AG04450 (cell line): ENCODE measurements around the gene BRD3OS. TPM values are rescaled to one million over a fixed set of nuclear protein-coding genes. Genes with fewer than 3 reads are reported as not detected.

Experiments used
- CTCF ChIA-PET: fragments of 300-600, 350-600 bp; formaldehyde crosslinking; extraction: SDS; loops from one replicate; lab custom pipeline; 2022; ENCODE audit warnings: antibody characterized with exemption, inconsistent platforms; lab: Charles Lee
- POLR2A ChIA-PET: fragments of 350-600 bp; formaldehyde crosslinking; extraction: SDS; loops from one replicate; lab custom pipeline; 2021; ENCODE audit warnings: antibody characterized with exemption, inconsistent platforms; lab: Yijun Ruan, JAX
- DNase-seq: peaks from one replicate; pipeline ENCODE4 v3.0.0-alpha.2; 2011; ENCODE audit warnings: low read depth, low spot score
- H3K27ac ChIP-seq: one replicate; pipeline ENCODE4 v1.5.1; 2012; ENCODE audit warnings: low read depth, low read length, control low read depth
- H3K27me3 ChIP-seq: one replicate; pipeline ENCODE4 v1.6.0; 2012; ENCODE audit warnings: low read length; ENCODE audit not compliant: control insufficient read depth, insufficient read depth
- H3K4me3 ChIP-seq: 2 replicates; pipeline ENCODE4 v1.5.1; 2011; ENCODE audit warnings: mild to moderate bottlenecking, low read depth, low read length, control low read depth
- H3K9me3 ChIP-seq: 2 replicates; pipeline ENCODE4 v1.5.1; 2012; ENCODE audit warnings: low read length; ENCODE audit not compliant: control insufficient read depth, insufficient read depth
- CTCF ChIP-seq: IDR thresholded peaks from 2 replicates; pipeline ENCODE4 v1.5.1; 2011; ENCODE audit warnings: low read depth, low read length, control low read depth, inconsistent platforms
- polyA plus RNA-seq: library from polyadenylated mRNA; depleted of rRNA; stranded (reverse); fragments of >200 nt; gene quantifications from 2 replicates; pipeline ENCODE4 v1.2.3, GENCODE V29; 2011

BRD3OS gene
- polyA plus RNA-seq, 1 experiment, result 20.2 TPM

GRCh38 chr9:134011401-134011800 lies 13.9 kb upstream of the BRD3OS start:
- H3K27me3 ChIP-seq, result peaks cover 5% of the 10 kb centered on the region
- no peak for TF ChIP-seq CTCF
- H3K4me3 ChIP-seq, result no peak overlapping the region
- DNase-seq, result no peak
- ChIA-PET POLR2A (no interaction called here), CTCF (no interaction called here)
- no peak overlapping the region for H3K27ac ChIP-seq
- H3K9me3 ChIP-seq, result peaks cover 25% of the 10 kb centered on the region

- H3K27ac ChIP-seq, result no peak overlapping the region
- no peaks in the 10 kb centered on the region for H3K27me3 ChIP-seq
- ChIA-PET POLR2A (no interaction called here), CTCF (no interaction called here)
- H3K9me3 ChIP-seq, result peaks cover 25% of the 10 kb centered on the region
- H3K4me3 ChIP-seq, result no peak overlapping the region
- DNase-seq, result no peak
- no peak for TF ChIP-seq CTCF
These were observed 10.3 kb upstream of the BRD3OS start for GRCh38 chr9:134014946-134015345.

- no peaks in the 10 kb centered on the region for H3K27me3 ChIP-seq
- H3K4me3 ChIP-seq, result peak overlapping the region; percentile 64
- CTCF ChIA-PET, result interaction anchor here (0.9 to 3.2 kb wide), 5 partner anchors 27 to 242 kb away, joined by 3 to 20 read pairs (median 8); no protein-coding TSS in a partner anchor
- no peak for TF ChIP-seq CTCF
- H3K27ac ChIP-seq, result peak overlapping the region; percentile 31
- no peaks in the 10 kb centered on the region for H3K9me3 ChIP-seq
- DNase-seq, result no peak
- POLR2A ChIA-PET, result interaction anchor here (0.8 to 2.5 kb wide), 3 partner anchors 112 to 242 kb away, joined by 3 to 9 read pairs (median 6); partner anchors contain the start of gene WDR5
These were observed 978 bp upstream of the BRD3OS start for GRCh38 chr9:134024214-134024792.

- no peaks in the 10 kb centered on the region for H3K9me3 ChIP-seq
- H3K4me3 ChIP-seq, result peak overlapping the region; percentile 90
- ChIA-PET POLR2A (interaction anchor here (0.8 to 2.5 kb wide), 4 partner anchors 13 to 110 kb away, joined by 3 to 9 read pairs (median 6); partner anchors contain the start of gene WDR5), CTCF (interaction anchor here (0.7 to 3.2 kb wide), 6 partner anchors 32 to 245 kb away, joined by 3 to 20 read pairs (median 9); no protein-coding TSS in a partner anchor)
- DNase-seq, result no peak
- H3K27me3 ChIP-seq, result no peaks in the 10 kb centered on the region
- peak; percentile 37 for TF ChIP-seq CTCF
- peak overlapping the region; percentile 21 for H3K27ac ChIP-seq
These were observed 593 bp downstream of the BRD3OS start for GRCh38 chr9:134025606-134026541.
